Heart right ventricle (tissue), 16 donors: ENCODE results near the gene KRT34. TPM values are rescaled to one million over a fixed set of nuclear protein-coding genes. Genes with fewer than 3 reads are reported as not detected.

Experiments used
- ATAC-seq, 8 donors: fragments of 200-7000 bp; cut with Tn5 transposase; one replicate each; pipeline ENCODE4 v1.9.1; 2020; ENCODE audit warnings: mild to moderate bottlenecking in 8 of 8, moderate library complexity in 8 of 8, moderate number of reproducible peaks in 1 of 8
- DNase-seq, 2 donors: peaks; one replicate each; pipeline ENCODE4 v3.0.0-alpha.2; 2020
- H3K27ac ChIP-seq, 10 donors: fragments of 200-600 bp; sonication (generic) in 2 of 10; one replicate each; pipeline versions ENCODE4 v1.5.0 to v1.8.0; 2020 to 2022; ENCODE audit warnings: mild to moderate bottlenecking in 3 of 10
- H3K27me3 ChIP-seq, 7 donors: fragments of 200-600 bp; one replicate each; pipeline ENCODE4 v1.8.0; 2021 to 2022; ENCODE audit warnings: mild to moderate bottlenecking in 2 of 7
- H3K36me3 ChIP-seq, 9 donors: fragments of 200-600 bp; sonication (generic) in 1 of 9; one replicate each; pipeline versions ENCODE4 v1.5.0 to v1.8.0; 2020 to 2022; ENCODE audit warnings: mild to moderate bottlenecking in 2 of 9
- H3K4me1 ChIP-seq, 9 donors: fragments of 200-600 bp; sonication (generic) in 1 of 9; one replicate each; pipeline versions ENCODE4 v1.5.0 to v1.8.0; 2020 to 2022; ENCODE audit warnings: mild to moderate bottlenecking in 4 of 9
- H3K4me3 ChIP-seq, 10 donors: fragments of 200-600 bp; sonication (generic) in 2 of 10; one replicate each; pipeline versions ENCODE4 v1.5.0 to v1.8.0; 2020 to 2022; ENCODE audit warnings: mild to moderate bottlenecking in 7 of 10, moderate library complexity in 2 of 10
- H3K9me3 ChIP-seq, 11 donors: fragments of 200-600 bp in 10 of 11; sonication (generic) in 2 of 11; one replicate each; pipeline versions ENCODE4 v1.5.0 to v1.8.0; 2013 to 2022; ENCODE audit warnings: mild to moderate bottlenecking in 2 of 11, control low read depth in 1 of 11, moderate library complexity in 1 of 11
- CTCF ChIP-seq, 9 donors: fragments of 200-600 bp; sonication (generic) in 2 of 9; IDR thresholded peaks; one replicate each; pipeline versions ENCODE4 v1.5.0 to v1.8.0; 2021 to 2022; ENCODE audit warnings: antibody characterized with exemption in 9 of 9, mild to moderate bottlenecking in 5 of 9, moderate library complexity in 1 of 9
- WGBS, 2 donors: extraction: QIAGEN DNeasy Blood & Tissue Kit; methylation state at CpG; one replicate each; pipeline ENCODE4 v1.1.7; 2013; ENCODE audit warnings: inconsistent platforms in 1 of 2; 5-methylcytosine and 5-hydroxymethylcytosine counted together
- intact Hi-C, 10 donors: fragments of 100-400 bp; cut with DNase I; formaldehyde crosslinking; loops; one replicate each; pipeline versions ENCODE4 v1.11.1 to v1.14.2; 2022
- polyA plus RNA-seq, 2 donors: library from polyadenylated mRNA; stranded (reverse); fragments of 200-250 nt; gene quantifications; one replicate each; pipeline ENCODE4 v1.2.3, GENCODE V29; 2013
- total RNA-seq, 10 donors: library from RNA; stranded (reverse); fragmentation: NEBNext Ultra II Directional in 3 of 10; extraction: Animal tissue kit (Norgen Biotek cat#: 25700) in 3 of 10; gene quantifications; one replicate each; pipeline versions ENCODE4 v1.2.1 to v1.2.4, GENCODE V29; 2021 to 2023
- donor health status: Arrhythmogenic right ventricular cardiomyopathy.
- donor health status: ischemic (EF 13 %, LVEDD 7.1; RV severe dilation, severe dysfunction).
- donor health status: healthy with polysubstance abuse.
- donor health status: DM: no; HTN: yes; CAD: no.
- donor health status: DM: no; HTN: no; CAD: no.
- donor health status: ischemic (EF 25% LVEDD 6.9; RV normal size, moderate dysfunction).
- donor health status: ischemic (EF 25% LVEDD 5.7; RV mildly dilated, moderate dysfunction).
- donor health status: healthy.
- donor health status: DM: yes; HTN: yes; CAD: no.
- donor health status: Ischemic cardiomyopathy.
- donor health status: ischemic (EF 35%, LVEDD 5.7; RV mildly dilated, moderate dysfunction).
- donor health status: nonischemic (EF 11% LVEDD 7.7; RV severe dilation, severe dysfunction).
- donor health status: DM: yes; HTN: yes; CAD: no.
- donor health status: PGD.
- donor health status: ischemic (EF 29% LVEDD 5.4; RV normal size, mild dysfunction).
- donor health status: nonischemic (EF 23%, LVEDD 6.1; RV moderate dilation, normal function).

The KRT34 gene
- total and polyA plus RNA-seq, 12 donors: not detected

DNA sequence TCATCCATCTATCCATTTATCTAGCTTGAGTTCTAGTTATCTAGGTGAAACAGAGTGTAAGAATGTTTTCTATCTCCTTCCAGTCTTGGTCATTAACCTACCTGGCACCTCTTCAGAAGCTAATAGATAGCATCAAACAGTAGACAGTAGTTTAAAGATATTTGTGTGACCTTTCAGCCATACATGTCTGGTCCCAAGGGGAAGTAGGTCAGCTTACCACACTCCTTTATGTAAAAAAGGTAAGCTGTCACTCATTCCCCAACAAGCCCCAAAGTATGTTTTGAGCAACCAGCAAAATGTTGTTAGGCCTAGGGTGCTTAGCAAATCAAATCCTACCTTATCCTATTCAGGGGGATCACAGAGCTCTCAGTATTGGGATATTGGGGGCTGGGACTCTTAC lies 16.0 kb downstream of the KRT34 start:
- DNase-seq (no peak), ATAC-seq (no peak)
- H3K36me3 ChIP-seq: no peaks in the 10 kb centered on the region
- H3K27ac ChIP-seq: no peak overlapping the region
- no peaks in the 10 kb centered on the region for H3K4me1 ChIP-seq
- TF ChIP-seq CTCF (IDR thresholded peaks at IDR 0.05): no peak
- intact Hi-C loops: loop anchor here in 1 of 10 donors (1.0 kb wide), 1 partner anchor 44 kb away; no protein-coding TSS in a partner anchor
- H3K27me3 ChIP-seq: peaks cover 0 to 15% (median 5%) of the 10 kb centered on the region in 7 donors
- H3K4me3 ChIP-seq: no peak overlapping the region
- H3K9me3 ChIP-seq: peaks cover 0 to 4% (median 0%) of the 10 kb centered on the region in 11 donors

GRCh38 chr17:41363881-41364280 lies 18.2 kb downstream of the KRT34 start:
- no peak for TF ChIP-seq CTCF (IDR thresholded peaks at IDR 0.05)
- no peak overlapping the region for H3K4me3 ChIP-seq

DNA sequence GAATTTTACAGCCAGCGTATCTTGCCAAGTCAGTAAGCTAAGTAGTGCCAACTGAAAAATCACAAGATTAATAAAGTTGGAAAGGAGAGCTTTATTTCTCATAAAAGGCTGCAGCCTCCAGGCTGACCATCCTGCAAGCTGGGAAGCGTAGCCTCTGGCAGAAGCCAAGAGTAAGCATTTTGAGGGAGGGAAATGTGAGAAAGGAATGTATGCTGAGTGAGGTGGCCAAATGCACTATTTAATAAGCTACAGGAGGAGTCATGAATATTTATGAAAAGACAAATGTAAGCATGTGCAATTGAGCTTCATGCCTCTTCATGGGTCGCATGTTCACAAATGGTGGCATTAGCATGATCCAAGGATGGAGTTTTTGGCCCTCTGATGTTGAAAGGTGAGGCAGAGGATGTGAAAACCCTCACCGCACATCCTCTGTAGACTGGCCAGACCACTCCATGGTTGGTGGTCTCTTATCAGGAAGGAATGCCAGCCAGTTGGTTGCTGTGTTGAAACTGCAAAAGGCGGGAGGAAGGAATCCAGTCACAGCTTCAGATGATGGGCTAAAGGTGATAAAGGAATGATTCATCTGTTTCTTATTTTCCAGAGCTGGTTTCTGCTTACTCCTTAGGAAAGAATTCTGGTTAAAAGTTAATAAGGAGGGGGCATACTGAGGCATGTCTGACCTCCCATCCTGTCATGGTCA lies 21.7 kb downstream of the KRT34 start:
- DNase-seq: no peak
- WGBS, 2 donors: 67 to 68% methylated on average over 5 of the region's 5 CpGs
- TF ChIP-seq CTCF (IDR thresholded peaks at IDR 0.05): no peak
- no peak overlapping the region for H3K27ac ChIP-seq
- intact Hi-C loops: no loop called here
- peaks cover 0 to 26% (median 8%) of the 10 kb centered on the region in 7 donors for H3K27me3 ChIP-seq
- no peaks in the 10 kb centered on the region for H3K36me3 ChIP-seq
- H3K4me1 ChIP-seq: no peaks in the 10 kb centered on the region
- peaks cover 0 to 21% (median 0%) of the 10 kb centered on the region in 11 donors for H3K9me3 ChIP-seq
- no peak for ATAC-seq
- no peak overlapping the region for H3K4me3 ChIP-seq

More at GRCh38 chr17:41363881-41364280, 18.2 kb downstream of the KRT34 start:
- H3K36me3 ChIP-seq: no peaks in the 10 kb centered on the region
- no peaks in the 10 kb centered on the region for H3K4me1 ChIP-seq
- intact Hi-C loops: no loop called here
- H3K9me3 ChIP-seq: peaks cover 0 to 12% (median 0%) of the 10 kb centered on the region in 11 donors
- no peak overlapping the region for H3K27ac ChIP-seq
- ATAC-seq (no peak), DNase-seq (no peak)
- H3K27me3 ChIP-seq: peaks cover 0 to 19% (median 5%) of the 10 kb centered on the region in 7 donors
- 80 to 85% methylated on average over 2 of the region's 2 CpGs for WGBS, 2 donors

DNA sequence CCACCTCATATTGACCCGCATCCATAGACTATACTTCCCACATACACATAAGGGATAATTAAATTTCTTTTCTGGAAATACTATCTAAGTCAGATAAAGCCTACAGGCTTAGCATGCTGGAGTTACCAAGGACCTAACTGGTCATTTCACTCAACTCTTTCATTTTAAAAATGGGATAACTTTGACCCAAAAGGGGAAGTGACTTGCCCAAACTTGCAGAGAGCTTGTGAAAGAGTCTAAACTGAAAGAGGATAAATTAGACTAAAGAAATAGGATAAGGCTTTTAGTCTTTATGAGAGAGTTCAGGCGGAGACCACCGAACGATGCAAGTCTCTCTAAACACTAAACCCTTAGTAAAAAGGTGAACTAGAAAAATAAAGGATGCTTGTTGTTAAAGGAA lies 27.6 kb downstream of the KRT34 start:
- TF ChIP-seq CTCF (IDR thresholded peaks at IDR 0.05): no peak
- DNase-seq (no peak), ATAC-seq (no peak)
- Histone ChIP-seq H3K4me1 (no peaks in the 10 kb centered on the region), H3K27me3 (peaks cover 0 to 31% (median 17%) of the 10 kb centered on the region in 7 donors), H3K36me3 (no peaks in the 10 kb centered on the region), H3K9me3 (peaks cover 0 to 9% (median 0%) of the 10 kb centered on the region in 11 donors), H3K4me3 (no peak overlapping the region), H3K27ac (no peak overlapping the region)
- WGBS, 2 donors: 85 to 90% methylated on average over 4 of the region's 4 CpGs
- intact Hi-C loops: loop anchor here in 1 of 10 donors (10.0 kb wide), 1 partner anchor 1760 kb away; no protein-coding TSS in a partner anchor
